Left ventricle myocardium inferior (tissue), 1 donor: ENCODE data around the gene MIEF1. TPM values are rescaled to one million over a fixed set of nuclear protein-coding genes. Genes with fewer than 3 reads are reported as not detected.
A peak's percentile ranks its signal among the peaks of the same experiment; 100 is the strongest.
"Not testable (repeated sequence)": the region's sequence is repeated elsewhere in the genome, so short reads cannot be mapped to it uniquely, and the experiment has no call there.

Experiments used
- DNase-seq: peaks from one replicate; pipeline ENCODE4 v3.0.0-alpha.2; 2020
- H3K27ac ChIP-seq: fragments of 200-600 bp; replicated peaks from 2 replicates; pipeline ENCODE4 v1.8.0; 2021
- H3K27me3 ChIP-seq: fragments of 200-600 bp; 2 replicates; pipeline ENCODE4 v1.8.0; 2021; ENCODE audit warnings: low read depth
- H3K36me3 ChIP-seq: fragments of 200-600 bp; 2 replicates; pipeline ENCODE4 v1.8.0; 2021
- H3K4me1 ChIP-seq: fragments of 200-600 bp; 2 replicates; pipeline ENCODE4 v1.8.0; 2021
- H3K4me3 ChIP-seq: fragments of 200-600 bp; 2 replicates; pipeline ENCODE4 v1.8.0; 2021; ENCODE audit warnings: mild to moderate bottlenecking, moderate library complexity
- H3K9me3 ChIP-seq: fragments of 200-600 bp; replicated peaks from 2 replicates; pipeline ENCODE4 v1.8.0; 2021
- CTCF ChIP-seq: fragments of 200-600 bp; IDR thresholded peaks from 2 replicates; pipeline ENCODE4 v1.8.0; 2021; ENCODE audit warnings: antibody characterized with exemption, mild to moderate bottlenecking, borderline replicate concordance
- intact Hi-C: fragments of 100-400 bp; cut with micrococcal nuclease; formaldehyde crosslinking; loops from one replicate; pipeline ENCODE4 v1.11.0; 2022
- total RNA-seq: library from RNA; stranded (reverse); fragmentation: NEBNext Ultra II Directional; extraction: Animal tissue kit (Norgen Biotek cat#: 25700); gene quantifications from one replicate; pipeline ENCODE4 v1.2.1, GENCODE V29; 2021
- donor health status: DM: no; HTN: yes; CAD: no; lungs with severe emphysema.

Gene MIEF1
- total RNA-seq, 1 donor from 2014 or later = 15.5 TPM

GRCh38 chr22:39503630-39504029 is 1.5 kb downstream of the MIEF1 start:
- H3K27ac ChIP-seq = no peak overlapping the region
- peaks cover 40% of the 10 kb centered on the region for H3K36me3 ChIP-seq
- no peaks in the 10 kb centered on the region for H3K27me3 ChIP-seq
- intact Hi-C loops = no loop called here
- DNase-seq = no peak
- no peaks in the 10 kb centered on the region for H3K9me3 ChIP-seq
- H3K4me3 ChIP-seq = peak overlapping the region; percentile 97
- H3K4me1 ChIP-seq = peaks cover 79% of the 10 kb centered on the region
- TF ChIP-seq CTCF = no peak

DNA sequence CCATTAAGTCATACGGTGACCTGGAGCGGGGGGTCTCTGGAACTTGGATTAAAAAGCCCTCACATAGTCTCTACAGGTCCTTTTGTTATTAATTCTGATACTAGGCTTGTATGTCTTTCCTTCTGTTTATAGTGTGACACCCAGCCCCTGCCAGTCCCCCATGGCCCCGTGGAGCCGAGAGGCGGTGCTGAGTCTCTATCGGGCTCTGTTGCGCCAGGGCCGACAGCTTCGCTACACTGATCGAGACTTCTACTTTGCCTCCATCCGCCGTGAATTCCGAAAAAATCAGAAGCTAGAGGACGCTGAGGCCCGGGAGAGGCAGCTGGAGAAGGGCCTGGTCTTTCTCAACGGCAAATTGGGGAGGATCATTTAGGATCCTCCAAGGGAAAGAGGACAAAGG is 2.0 kb downstream of the MIEF1 start:
- intact Hi-C loops = no loop called here
- DNase-seq = no peak
- TF ChIP-seq CTCF = no peak
- H3K9me3 ChIP-seq = no peaks in the 10 kb centered on the region
- peaks cover 43% of the 10 kb centered on the region for H3K36me3 ChIP-seq
- H3K4me3 ChIP-seq = peak overlapping the region; percentile 97
- peaks cover 74% of the 10 kb centered on the region for H3K4me1 ChIP-seq
- H3K27me3 ChIP-seq = no peaks in the 10 kb centered on the region
- H3K27ac ChIP-seq = no peak overlapping the region

DNA sequence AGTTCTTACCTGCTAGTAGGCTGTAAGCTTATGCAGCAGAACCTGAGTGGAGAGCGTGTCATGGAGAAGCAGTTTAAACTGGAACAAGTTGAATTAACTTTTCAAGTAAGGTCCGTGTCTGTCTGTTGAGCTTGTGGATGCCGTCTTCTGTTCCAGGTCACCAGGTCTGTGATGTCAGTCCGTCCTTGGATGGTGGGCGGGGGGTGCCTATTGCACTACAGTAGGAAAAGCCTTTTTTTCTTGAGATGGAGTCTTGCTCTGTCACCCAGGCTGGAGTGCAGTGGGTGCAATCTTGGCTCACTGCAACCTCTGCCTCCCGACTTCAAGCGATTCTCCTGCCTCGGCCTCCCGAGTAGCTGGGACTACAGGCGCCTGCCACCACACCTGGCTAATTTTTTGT is 4.9 kb downstream of the MIEF1 start:
- H3K36me3 ChIP-seq = peaks cover 73% of the 10 kb centered on the region
- intact Hi-C loops, H3K27me3 ChIP-seq, H3K27ac ChIP-seq, H3K9me3 ChIP-seq, H3K4me3 ChIP-seq, DNase-seq: not testable (repeated sequence)
- H3K4me1 ChIP-seq = peaks cover 53% of the 10 kb centered on the region

DNA sequence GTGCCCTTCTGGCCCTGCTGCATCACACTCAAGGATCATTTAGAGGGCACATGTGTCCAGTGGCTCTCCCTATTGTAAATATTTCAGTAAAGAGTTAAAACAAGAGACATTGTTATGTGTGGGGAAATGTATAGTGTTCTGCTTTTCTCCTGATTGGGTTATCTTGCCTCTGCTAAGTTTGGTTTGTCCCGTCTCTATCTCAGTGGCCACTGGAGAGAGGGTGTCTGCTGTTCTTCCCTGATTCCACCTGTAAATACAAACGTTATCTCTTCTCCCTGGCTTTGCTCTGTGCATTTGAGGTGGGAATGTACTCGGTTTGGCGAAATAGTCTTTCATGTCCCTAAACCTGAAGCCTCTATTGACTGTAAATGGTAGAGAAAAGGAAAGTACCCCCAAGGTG is 6.3 kb downstream of the MIEF1 start:
- Histone ChIP-seq H3K36me3 (peaks cover 87% of the 10 kb centered on the region), H3K4me1 (peaks cover 40% of the 10 kb centered on the region), H3K27ac (no peak overlapping the region), H3K27me3 (no peaks in the 10 kb centered on the region), H3K4me3 (no peak overlapping the region), H3K9me3 (no peaks in the 10 kb centered on the region)
- no peak for DNase-seq
- TF ChIP-seq CTCF = no peak
- intact Hi-C loops = no loop called here

GRCh38 chr22:39510529-39511149 is 8.5 kb downstream of the MIEF1 start:
- DNase-seq = no peak
- H3K4me1 ChIP-seq = peaks cover 33% of the 10 kb centered on the region
- intact Hi-C loops = loop anchor here (10.0 kb wide), 1 partner anchor 166 kb away; the partner anchor contains the start of gene SYNGR1
- no peak for TF ChIP-seq CTCF
- no peaks in the 10 kb centered on the region for H3K9me3 ChIP-seq
- H3K27me3 ChIP-seq = no peaks in the 10 kb centered on the region
- no peak overlapping the region for H3K27ac ChIP-seq
- no peak overlapping the region for H3K4me3 ChIP-seq
- peaks cover 92% of the 10 kb centered on the region for H3K36me3 ChIP-seq

DNA sequence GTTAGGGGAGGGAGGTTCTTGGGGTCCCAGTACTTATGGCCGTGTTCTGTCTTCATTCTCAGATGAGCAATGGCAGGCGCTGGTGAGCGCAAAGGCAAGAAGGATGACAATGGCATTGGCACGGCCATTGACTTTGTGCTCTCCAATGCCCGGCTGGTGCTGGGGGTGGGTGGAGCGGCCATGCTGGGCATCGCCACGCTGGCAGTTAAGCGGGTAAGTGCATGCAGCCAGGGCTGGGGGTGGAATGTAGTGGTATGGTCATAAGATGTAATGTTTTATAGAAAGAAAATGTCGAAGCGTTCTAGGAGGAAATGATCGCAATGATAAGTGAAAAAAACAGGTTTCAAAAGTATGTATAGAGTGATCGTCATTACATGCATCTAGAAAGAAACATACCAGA is 9.1 kb downstream of the MIEF1 start:
- no peak for TF ChIP-seq CTCF
- Histone ChIP-seq H3K4me1 (peaks cover 27% of the 10 kb centered on the region), H3K4me3 (no peak overlapping the region), H3K36me3 (peaks cover 92% of the 10 kb centered on the region), H3K9me3 (no peaks in the 10 kb centered on the region), H3K27me3 (no peaks in the 10 kb centered on the region), H3K27ac (no peak overlapping the region)
- intact Hi-C loops = loop anchor here (10.0 kb wide), 1 partner anchor 166 kb away; the partner anchor contains the start of gene SYNGR1
- no peak for DNase-seq
